Middle frontal gyrus (tissue), 1 donor: ENCODE measurements around the gene ALKBH6.
"Not testable (repeated sequence)": the region's sequence is repeated elsewhere in the genome, so short reads cannot be mapped to it uniquely, and the experiment has no call there.

Experiments
- DNase-seq: peaks from one replicate; pipeline ENCODE4 v3.0.0-alpha.2; 2015; ENCODE audit warnings: low spot score; ENCODE audit errors: extremely low spot score

Gene ALKBH6

DNA sequence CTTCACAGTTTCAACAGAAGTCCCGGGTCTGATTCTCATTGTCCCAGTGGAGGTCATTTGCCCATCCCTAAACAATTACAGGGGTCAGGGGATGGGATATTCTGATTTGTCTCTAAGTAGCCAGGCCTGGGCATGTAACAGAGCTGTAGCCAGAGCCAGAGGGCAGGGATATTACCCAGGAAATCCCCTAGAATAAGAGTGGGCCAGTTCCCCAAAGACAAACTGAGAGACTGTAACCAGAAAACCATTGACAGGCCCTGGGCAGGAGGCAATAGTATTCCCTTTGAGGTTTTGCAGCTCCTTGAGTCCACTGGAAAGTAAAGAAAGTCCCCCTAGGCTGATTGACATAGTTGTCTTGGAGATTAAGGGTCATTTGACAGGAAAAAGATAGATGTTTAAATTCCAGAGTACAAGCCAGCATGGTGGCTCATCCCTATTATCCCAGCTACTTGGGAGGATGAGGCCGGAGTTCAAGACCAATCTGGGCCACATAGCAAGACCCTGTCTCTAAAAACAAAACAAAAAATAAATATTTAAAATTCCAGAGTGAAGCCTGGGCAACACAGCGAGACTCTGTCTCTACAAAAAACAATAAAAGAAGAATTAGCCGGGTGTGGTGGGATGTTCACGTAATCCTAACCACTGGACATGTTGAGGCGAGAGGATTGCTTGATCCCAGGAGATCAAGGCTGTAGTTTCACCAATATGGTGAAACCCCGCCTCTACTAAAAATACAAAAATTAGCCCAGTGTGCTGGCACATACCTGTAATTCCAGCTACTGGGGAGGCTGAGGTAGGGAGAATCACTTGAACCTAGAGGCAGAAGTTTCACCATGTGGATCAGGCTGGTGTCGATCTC is 20.9 kb downstream of the ALKBH6 start:
- DNase-seq = no peak

- DNase-seq = no peak
Measured at GRCh38 chr19:35991731-35992450, 22.1 kb downstream of the ALKBH6 start.

DNA sequence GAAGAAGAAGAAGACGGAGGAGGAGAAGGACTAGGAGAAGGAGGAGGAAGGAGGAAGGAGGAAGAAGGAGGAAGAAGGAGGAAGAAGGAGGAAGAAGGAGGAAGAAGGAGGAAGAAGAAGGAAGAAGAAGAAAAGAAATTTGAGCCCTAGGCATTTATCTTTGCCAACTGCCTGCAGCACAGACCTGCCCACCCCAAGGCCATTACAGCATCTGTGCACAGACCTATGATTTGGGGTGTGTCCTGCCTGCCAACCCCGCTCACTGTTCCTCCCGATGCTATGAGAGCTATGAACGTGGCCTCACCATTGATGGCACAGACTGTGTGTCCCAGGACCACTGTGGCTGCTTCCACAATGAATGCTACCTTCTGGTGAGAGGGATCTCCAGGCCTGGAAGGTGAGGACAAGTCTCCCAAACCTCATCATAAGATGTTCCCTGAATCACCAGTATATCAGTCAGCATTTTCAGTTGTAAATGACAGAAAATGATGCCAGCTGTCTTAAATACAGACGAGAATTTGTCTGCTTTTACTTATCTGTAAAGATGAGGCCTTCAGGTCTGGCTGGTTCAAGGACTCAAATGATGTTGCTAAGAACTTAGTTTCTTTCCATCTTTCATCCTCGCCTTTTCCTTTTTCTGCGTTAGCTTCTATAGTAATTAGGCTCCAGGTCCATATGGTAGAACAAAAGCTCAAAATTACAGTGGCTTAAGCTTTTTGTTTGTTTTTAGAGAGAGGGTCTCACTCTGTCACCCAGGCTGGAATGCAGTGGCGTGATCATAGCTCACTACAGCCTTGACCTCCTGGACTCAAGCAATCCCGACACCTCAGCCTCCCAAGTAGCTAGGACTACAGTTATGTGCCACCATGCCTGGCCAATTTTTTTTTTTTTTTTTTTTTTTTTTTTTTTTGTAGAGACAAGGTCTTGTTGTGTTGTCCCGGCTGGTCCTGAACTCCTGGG is 23.0 kb downstream of the ALKBH6 start:
- DNase-seq = no peak

DNA sequence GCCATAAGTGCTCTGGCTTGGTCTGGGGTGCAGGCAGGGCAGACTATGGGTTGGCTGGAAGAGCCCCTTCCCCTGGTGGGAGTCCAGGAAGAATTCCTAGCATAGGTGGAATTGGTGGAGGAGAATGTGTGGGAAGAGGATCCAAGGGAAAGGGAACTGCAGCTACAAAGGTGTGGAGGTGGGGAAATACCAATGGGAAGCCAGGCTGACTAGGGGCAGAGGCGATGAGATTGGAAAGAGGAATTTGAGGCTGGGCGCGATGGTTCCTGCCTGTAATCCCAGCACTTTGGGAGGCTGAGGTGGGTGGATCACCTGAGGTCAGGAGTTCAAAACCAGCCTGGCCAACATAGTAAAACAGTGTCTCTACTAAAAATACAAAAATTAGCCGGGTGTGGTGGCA is 23.9 kb downstream of the ALKBH6 start:
- no peak for DNase-seq

- no peak for DNase-seq
Measured at GRCh38 chr19:35988824-35989223, 25.2 kb downstream of the ALKBH6 start.

- no peak for DNase-seq
Measured at GRCh38 chr19:35987571-35987896, 26.5 kb downstream of the ALKBH6 start.

DNA sequence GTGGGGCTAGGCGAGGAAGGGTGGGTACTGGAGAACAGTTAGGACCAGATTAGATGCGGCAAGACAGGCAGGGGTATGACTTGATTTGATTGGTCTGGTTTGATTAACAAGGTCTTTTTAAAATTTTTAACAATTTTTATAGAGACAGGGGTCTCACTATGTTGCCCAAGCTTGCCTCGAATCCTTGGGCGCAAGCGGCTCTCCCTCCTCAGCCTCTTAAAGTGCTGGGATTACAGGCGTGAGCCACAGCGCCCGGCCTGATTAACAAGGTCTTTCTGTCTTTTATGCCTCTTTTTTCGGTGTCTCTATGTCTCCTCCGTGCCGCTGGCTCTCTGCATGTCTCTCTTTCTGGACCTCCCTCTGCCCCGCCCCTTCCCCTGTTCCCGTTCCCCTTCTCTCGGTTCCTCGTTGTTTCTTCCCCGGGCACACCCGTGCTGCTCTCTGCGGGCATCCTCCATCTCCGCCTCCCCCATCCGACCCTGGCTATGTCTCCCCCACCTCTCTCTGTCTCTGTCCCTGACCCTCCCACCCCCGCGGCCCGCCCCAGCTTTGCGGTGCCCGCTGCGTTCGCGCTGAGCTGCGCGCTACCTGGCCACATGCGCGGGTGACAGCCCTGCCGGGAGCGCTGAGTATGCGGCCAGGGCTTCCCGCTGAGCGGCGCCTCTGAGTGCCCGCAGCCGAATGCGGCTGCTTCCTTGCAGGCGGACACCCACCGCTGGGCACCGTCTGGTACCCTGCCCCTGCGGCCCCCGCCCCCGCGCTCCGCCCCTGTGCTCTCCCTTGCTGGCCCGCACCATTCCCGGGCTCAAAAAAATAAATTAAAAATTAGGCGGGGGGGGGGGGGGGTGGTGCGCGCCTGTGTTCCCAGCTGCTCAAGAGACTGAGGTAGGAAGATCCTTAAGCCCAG is 27.1 kb downstream of the ALKBH6 start:
- no peak for DNase-seq

DNA sequence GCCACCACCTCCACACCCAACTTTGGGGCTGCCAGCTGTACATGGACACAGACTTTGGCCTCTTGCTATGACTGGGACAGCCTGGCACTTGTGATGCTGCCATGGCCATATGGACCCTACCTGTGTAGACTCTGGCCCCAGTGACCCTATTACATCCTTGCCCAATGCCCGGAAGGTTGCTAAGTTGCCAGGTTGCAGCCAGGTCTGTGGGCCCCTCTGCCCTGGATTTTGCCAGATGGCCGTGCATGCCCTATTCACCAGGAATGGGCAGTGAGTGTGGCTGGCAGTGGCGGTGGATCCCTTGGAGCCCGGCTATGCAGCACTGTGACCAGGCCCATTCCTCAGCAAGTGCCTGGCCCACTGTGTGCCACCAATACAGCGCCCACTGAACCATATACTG is 27.9 kb downstream of the ALKBH6 start:
- DNase-seq = no peak

GRCh38 chr19:35983177-35983576 is 30.8 kb downstream of the ALKBH6 start:
- DNase-seq = no peak

DNA sequence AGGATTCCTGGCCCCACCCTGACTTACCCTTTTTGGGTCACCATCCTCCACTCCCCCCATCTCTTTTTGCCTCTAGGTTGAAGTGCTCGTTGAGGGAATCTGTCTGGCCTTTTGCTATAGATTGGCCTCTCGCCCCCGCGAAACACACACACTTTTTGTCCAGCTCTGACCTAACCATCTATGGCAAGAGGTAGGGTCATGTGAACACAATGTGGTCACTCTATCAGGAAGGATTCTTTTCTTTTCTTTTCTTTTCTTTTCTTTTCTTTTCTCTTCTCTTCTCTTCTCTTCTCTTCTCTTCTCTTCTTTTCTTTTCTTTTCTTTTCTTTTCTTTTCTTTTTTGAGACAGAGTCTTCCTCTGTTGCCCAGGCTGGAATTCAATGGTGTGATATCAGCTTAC is 33.0 kb downstream of the ALKBH6 start:
- not testable (repeated sequence) for DNase-seq

GRCh38 chr19:35978832-35979365 is 35.1 kb downstream of the ALKBH6 start:
- DNase-seq = no peak

GRCh38 chr19:35978271-35978670 is 35.7 kb downstream of the ALKBH6 start:
- DNase-seq = no peak

GRCh38 chr19:35977446-35978222 is 36.4 kb downstream of the ALKBH6 start:
- no peak for DNase-seq

DNA sequence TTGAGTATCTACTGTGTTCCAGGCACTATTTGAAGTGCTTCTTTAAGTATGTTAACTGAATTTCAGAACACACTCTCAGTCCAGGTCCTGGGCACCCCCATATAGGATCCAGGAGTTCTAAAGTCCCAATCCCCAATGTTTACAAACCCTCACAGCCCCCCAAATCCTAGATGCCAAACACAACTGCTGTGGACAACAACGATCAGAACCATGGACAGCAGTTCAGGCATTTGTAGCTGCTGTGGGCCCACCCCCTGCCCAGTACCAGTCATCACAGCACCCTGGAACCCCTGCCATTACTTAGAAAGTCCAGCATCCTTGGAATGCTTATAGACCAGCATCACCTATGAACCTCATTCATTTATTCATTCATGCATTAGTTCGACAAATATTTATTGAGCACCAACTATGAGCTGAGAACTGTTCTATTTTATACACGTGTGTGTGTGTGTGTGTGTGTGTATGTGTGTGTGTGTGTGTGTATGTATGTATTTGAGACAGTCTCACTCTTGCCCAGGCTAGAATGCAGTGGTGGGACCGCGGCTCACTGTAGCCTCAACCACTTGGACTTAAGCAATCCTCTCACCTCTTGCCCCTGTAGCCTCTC is 38.3 kb downstream of the ALKBH6 start:
- no peak for DNase-seq

GRCh38 chr19:35973487-35973886 is 40.5 kb downstream of the ALKBH6 start:
- no peak for DNase-seq

GRCh38 chr19:35966771-35967170 is 47.2 kb downstream of the ALKBH6 start:
- DNase-seq = no peak

- DNase-seq = no peak
Measured at GRCh38 chr19:35963514-35963913, 50.5 kb downstream of the ALKBH6 start.

DNA sequence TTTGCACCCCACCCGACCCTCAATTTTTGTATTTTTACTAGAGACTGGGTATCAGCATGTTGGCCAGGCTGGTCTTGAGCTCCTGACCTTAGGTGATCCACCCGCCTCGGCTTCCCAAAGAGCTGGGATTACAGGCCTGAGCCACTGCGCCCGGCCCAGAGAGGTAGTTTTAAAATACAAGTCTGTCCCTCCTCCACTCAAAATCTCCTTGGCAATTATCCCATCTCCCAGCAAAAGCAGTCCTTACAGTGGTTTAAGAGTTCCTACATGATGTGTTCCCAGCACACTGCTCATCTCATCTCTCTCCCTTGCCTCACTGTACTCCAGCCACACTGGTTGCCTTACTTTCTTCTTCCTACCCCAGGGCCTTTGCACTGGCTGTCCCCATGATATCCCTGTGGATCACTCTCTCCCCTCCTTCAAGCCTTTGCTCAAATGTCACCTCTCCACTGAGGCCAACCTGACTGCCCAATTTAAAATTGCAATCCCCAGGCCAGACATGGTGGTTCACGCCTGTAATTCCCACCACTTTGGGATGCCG is 53.5 kb downstream of the ALKBH6 start:
- DNase-seq = no peak

DNA sequence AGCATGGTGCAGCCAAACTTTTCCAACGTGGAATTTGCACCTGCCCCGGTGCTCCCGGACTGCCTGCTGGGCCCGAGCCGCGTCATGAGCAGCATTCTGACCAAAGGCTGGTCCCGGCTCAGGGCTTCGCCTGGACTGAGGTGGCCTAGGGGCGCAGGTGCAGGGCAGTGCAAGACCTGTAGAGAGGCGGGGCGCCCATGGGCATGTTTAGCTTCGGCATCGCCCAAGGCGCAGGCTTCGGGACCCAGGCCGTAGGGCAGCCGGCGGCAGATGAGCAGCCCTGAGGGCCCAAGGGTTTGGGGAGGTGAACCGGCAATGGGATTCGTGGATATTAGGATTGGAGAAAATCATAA is 54.1 kb downstream of the ALKBH6 start:
- DNase-seq = no peak
